H1 (cell line): Measurements from ENCODE around the gene CRKL. TPM values are rescaled to one million over a fixed set of nuclear protein-coding genes. Genes with fewer than 3 reads are reported as not detected.
A peak's percentile ranks its signal among the peaks of the same experiment; 100 is the strongest.

Source experiments
- CTCF ChIA-PET: fragments of 300-600 bp; sonication (Branson Sonifier 250); formaldehyde crosslinking; loops from one replicate; lab custom pipeline; 2021; ENCODE audit not compliant: partially characterized antibody; lab: Charles Lee
- POLR2A ChIA-PET: fragments of 300-600 bp; sonication (Branson Sonifier 250); formaldehyde crosslinking; loops from one replicate; lab custom pipeline; 2021; ENCODE audit warnings: inconsistent platforms; ENCODE audit not compliant: partially characterized antibody; lab: Charles Lee
- DNase-seq, 2 experiments: peaks; one replicate each; pipeline versions ENCODE4 v3.0.0 to v3.0.0-alpha.2; 2010 to 2022; ENCODE audit warnings: low spot score in 2 of 2, low read depth in 1 of 2, mixed read lengths in 1 of 2
- FAIRE-seq: peaks from 2 replicates; lab custom pipeline; 2011; peaks lifted over from hg19 to GRCh38; lab: Jason Lieb, UNC
- H2AFZ ChIP-seq: 2 replicates; pipeline ENCODE4 v1.8.1; 2012; ENCODE audit warnings: low read length, inconsistent platforms
- H2AK5ac ChIP-seq: 2 replicates; pipeline ENCODE4 v1.6.1; 2013; ENCODE audit warnings: low read depth, low read length
- H2BK120ac ChIP-seq: replicated peaks from 2 replicates; pipeline ENCODE3; 2013; ENCODE audit warnings: low read depth, low read length, inconsistent platforms
- H2BK12ac ChIP-seq: 2 replicates; pipeline ENCODE4 v1.6.1; 2013; ENCODE audit warnings: low read depth, low read length
- H2BK15ac ChIP-seq: 2 replicates; pipeline ENCODE4 v1.6.1; 2013; ENCODE audit warnings: low read length
- H2BK20ac ChIP-seq: 2 replicates; pipeline ENCODE4 v1.6.1; 2013; ENCODE audit warnings: low read length
- H2BK5ac ChIP-seq: 2 replicates; pipeline ENCODE4 v1.6.1; 2013; ENCODE audit warnings: low read depth, low read length
- H3K14ac ChIP-seq: 2 replicates; pipeline ENCODE4 v1.6.1; 2013; ENCODE audit warnings: inconsistent platforms; ENCODE audit not compliant: insufficient read length
- H3K18ac ChIP-seq: 2 replicates; pipeline ENCODE4 v1.6.1; 2013; ENCODE audit warnings: low read length; ENCODE audit errors: extremely low read depth
- H3K23ac ChIP-seq: 2 replicates; pipeline ENCODE4 v1.6.1; 2013; ENCODE audit warnings: inconsistent platforms; ENCODE audit not compliant: insufficient read length
- H3K23me2 ChIP-seq: 2 replicates; pipeline ENCODE4 v1.6.1; 2013; ENCODE audit warnings: low read depth, low read length
- H3K27ac ChIP-seq: 2 replicates; pipeline ENCODE4 v1.6.1; 2011; ENCODE audit warnings: low read depth, low read length, inconsistent platforms
- H3K27me3 ChIP-seq, 4 experiments: replicated peaks in 1 of 4; 1 replicate in 1 of 4; 2 replicates in 3 of 4; pipeline versions ENCODE4 v1.6.1 to v1.8.1; 2011 to 2013; ENCODE audit warnings: low read length in 3 of 4, mild to moderate bottlenecking in 3 of 4, inconsistent platforms in 2 of 4, mixed read lengths in 2 of 4, moderate library complexity in 1 of 4; ENCODE audit not compliant: control insufficient read depth in 3 of 4, insufficient read depth in 3 of 4; ENCODE audit errors: extremely low read depth in 1 of 4
- H3K36me3 ChIP-seq, 4 experiments: 2 replicates each; pipeline versions ENCODE4 v1.6.1 to v1.8.1; 2011 to 2013; ENCODE audit warnings: mild to moderate bottlenecking in 4 of 4, low read length in 3 of 4, moderate library complexity in 2 of 4, control low read depth in 1 of 4, inconsistent platforms in 1 of 4; ENCODE audit not compliant: insufficient read depth in 4 of 4, control insufficient read depth in 2 of 4
- H3K4ac ChIP-seq: replicated peaks from 2 replicates; pipeline ENCODE3; 2013; ENCODE audit warnings: low read length, low read depth, mixed read lengths, inconsistent platforms; ENCODE audit not compliant: insufficient read length
- H3K4me1 ChIP-seq, 4 experiments: replicated peaks in 1 of 4; 1 replicate in 1 of 4; 2 replicates in 3 of 4; pipeline versions ENCODE4 v1.6.1 to v1.8.1; 2011 to 2013; ENCODE audit warnings: low read length in 3 of 4, inconsistent platforms in 2 of 4, mixed read lengths in 1 of 4; ENCODE audit not compliant: insufficient read depth in 4 of 4, control insufficient read depth in 3 of 4
- H3K4me2 ChIP-seq, 2 experiments: 2 replicates each; pipeline versions ENCODE4 v1.6.1 to v1.8.1; 2011 to 2013; ENCODE audit warnings: low read depth in 2 of 2, low read length in 2 of 2, control low read depth in 1 of 2, inconsistent platforms in 1 of 2, mild to moderate bottlenecking in 1 of 2; ENCODE audit not compliant: insufficient read depth in 1 of 2
- H3K4me3 ChIP-seq, 4 experiments: fragments of 200-600, 300-600 bp in 1 of 4; sonication (generic), shearing (Covaris generic), sonication (Bioruptor Twin) in 1 of 4; 2 replicates each; pipeline versions ENCODE4 v1.5.1 to v1.8.1; 2011 to 2016; ENCODE audit warnings: low read length in 4 of 4, low read depth in 3 of 4, control low read depth in 2 of 4, inconsistent platforms in 2 of 4, mild to moderate bottlenecking in 2 of 4, mixed read lengths in 1 of 4, moderate library complexity in 1 of 4; ENCODE audit not compliant: insufficient read depth in 2 of 4; ENCODE audit errors: extremely low read depth in 1 of 4
- H3K56ac ChIP-seq: replicated peaks from 2 replicates; pipeline ENCODE3; 2013; ENCODE audit warnings: low read depth, mild to moderate bottlenecking, mixed read lengths, low read length, inconsistent platforms; ENCODE audit not compliant: insufficient read length
- H3K79me1 ChIP-seq: 2 replicates; pipeline ENCODE4 v1.6.1; 2013; ENCODE audit warnings: low read depth, low read length, control low read depth
- H3K79me2 ChIP-seq, 2 experiments: 2 replicates each; pipeline versions ENCODE4 v1.6.1 to v1.8.1; 2012 to 2013; ENCODE audit warnings: low read length in 2 of 2, mild to moderate bottlenecking in 2 of 2, inconsistent platforms in 1 of 2; ENCODE audit not compliant: insufficient read depth in 2 of 2, control insufficient read depth in 1 of 2
- H3K9ac ChIP-seq, 4 experiments: replicated peaks in 1 of 4; 1 replicate in 1 of 4; 2 replicates in 3 of 4; pipeline versions ENCODE4 v1.6.1 to v1.8.1; 2011 to 2013; ENCODE audit warnings: low read depth in 3 of 4, low read length in 3 of 4, control low read depth in 2 of 4, mild to moderate bottlenecking in 2 of 4, moderate library complexity in 2 of 4, inconsistent platforms in 1 of 4; ENCODE audit errors: extremely low read depth in 1 of 4
- H3K9me3 ChIP-seq, 2 experiments: 2 replicates each; pipeline versions ENCODE4 v1.6.1 to v1.8.1; 2012 to 2013; ENCODE audit warnings: mild to moderate bottlenecking in 2 of 2, moderate library complexity in 2 of 2, control low read depth in 1 of 2, inconsistent platforms in 1 of 2, low read depth in 1 of 2, low read length in 1 of 2, mixed read lengths in 1 of 2; ENCODE audit not compliant: insufficient read depth in 2 of 2
- H4K20me1 ChIP-seq, 2 experiments: replicated peaks in 1 of 2; 2 replicates each; pipeline versions ENCODE3 to v1.8.1; 2011 to 2013; ENCODE audit warnings: inconsistent platforms in 2 of 2, low read length in 2 of 2, mild to moderate bottlenecking in 1 of 2; ENCODE audit not compliant: insufficient read depth in 2 of 2, control insufficient read depth in 1 of 2
- H4K5ac ChIP-seq: 2 replicates; pipeline ENCODE4 v1.6.1; 2013; ENCODE audit warnings: low read length, low read depth, mixed read lengths, inconsistent platforms; ENCODE audit not compliant: insufficient read length
- H4K8ac ChIP-seq: 2 replicates; pipeline ENCODE4 v1.8.0; 2013; ENCODE audit warnings: mild to moderate bottlenecking, moderate library complexity, low read length, inconsistent platforms; ENCODE audit not compliant: insufficient read depth; ENCODE audit errors: extremely low read depth
- H4K91ac ChIP-seq: replicated peaks from 2 replicates; pipeline ENCODE3; 2013; ENCODE audit warnings: low read length, mixed read lengths, inconsistent platforms; ENCODE audit not compliant: insufficient read length
- EZH2 ChIP-seq: fragments of 200-600 bp; sonication (generic); IDR thresholded peaks from 2 replicates; pipeline ENCODE4 v1.7.1; 2012; ENCODE audit warnings: low read depth, mild to moderate bottlenecking, moderate library complexity, low read length, inconsistent platforms; ENCODE audit not compliant: severe bottlenecking
- SIRT6 ChIP-seq: IDR thresholded peaks from one replicate; pipeline ENCODE4 v1.7.1; 2012; ENCODE audit warnings: low read length, inconsistent platforms
- WGBS, 2 experiments: shearing (Covaris generic) in 1 of 2; methylation state at CpG; one replicate each; pipeline versions ENCODE4 v1.1.6 to v1.1.7; 2013 to 2015; ENCODE audit warnings: low lambda C conversion rate in 2 of 2, mixed read lengths in 2 of 2, inconsistent platforms in 1 of 2, low coverage in 1 of 2, missing lambda C conversion rate in 1 of 2; ENCODE audit not compliant: insufficient replicate concordance in 2 of 2, insufficient coverage in 1 of 2, insufficient read length in 1 of 2; ENCODE audit errors: extremely low coverage in 1 of 2, missing lambda C conversion rate in 1 of 2; 5-methylcytosine and 5-hydroxymethylcytosine counted together
- polyA plus RNA-seq, 7 experiments: library from polyadenylated mRNA; depleted of rRNA in 3 of 7; stranded (reverse) in 5 of 7; unstranded in 2 of 7; fragments of >200 nt in 5 of 7; fragments of 200-250 nt in 2 of 7; gene quantifications; 1 replicate in 5 of 7; 2 replicates in 1 of 7; 4 replicates in 1 of 7; pipeline versions ENCODE4 v1.2.1 to v1.2.3, GENCODE V29; 2011 to 2013; ENCODE audit warnings: missing spikeins in 2 of 7, mixed read lengths in 2 of 7
- total RNA-seq: library from RNA; stranded (reverse); fragmentation: NEBNext Ultra II Directional; extraction: Animal tissue kit (Norgen Biotek cat#: 25700); gene quantifications from 2 replicates; pipeline ENCODE4 v1.2.1, GENCODE V29; 2021

Gene CRKL
- total and polyA plus RNA-seq, 2 of the 8 experiments (the other 6 are each of a cell fraction or from before 2014, with no cell fraction given): 34.5 to 94.5 TPM

- no peaks in the 10 kb centered on the region for H3K79me2 ChIP-seq
- WGBS, 2 experiments: 75% methylated on average over 9 of the region's 13 CpGs; no CpG with 5 or more reads in 1 of the 2 experiments
- peaks cover 2% of the 10 kb centered on the region; the same call in 1 of the 2 replicates for H3K23me2 ChIP-seq
- POLR2A ChIA-PET: interaction anchor here (0.6 to 2.3 kb wide), 4 partner anchors 15 to 80 kb away, joined by 3 to 7 read pairs (median 4); partner anchors contain the start of gene LZTR1
- H3K4me1 ChIP-seq: peaks cover 0 to 18% (median 12%) of the 10 kb centered on the region in 4 experiments; a peak in 6 of 7 replicates
- no peak overlapping the region for H4K5ac ChIP-seq
- DNase-seq (no peak), FAIRE-seq (no peak)
- no peak overlapping the region for H2BK15ac ChIP-seq
- no peak overlapping the region for H2AK5ac ChIP-seq
- H3K4me3 ChIP-seq: no peak overlapping the region
- H3K18ac ChIP-seq: no peak overlapping the region
- no peaks in the 10 kb centered on the region for H3K36me3 ChIP-seq
- no peak overlapping the region for H3K56ac ChIP-seq
- no peaks in the 10 kb centered on the region for H3K79me1 ChIP-seq
- H3K9ac ChIP-seq: no peak overlapping the region
- no peak overlapping the region for H2BK20ac ChIP-seq
- H4K8ac ChIP-seq: peak overlapping the region; percentile 59
- H3K27ac ChIP-seq: no peak overlapping the region
- CTCF ChIA-PET: interaction anchor here (0.8 to 10.9 kb wide), 6 partner anchors 9 to 183 kb away, joined by 3 to 115 read pairs (median 4); no protein-coding TSS in a partner anchor
- H2BK5ac ChIP-seq: no peak overlapping the region
- peaks cover 6 to 11% of the 10 kb centered on the region in 2 experiments for H4K20me1 ChIP-seq
- no peaks in the 10 kb centered on the region for H3K9me3 ChIP-seq
- H2BK12ac ChIP-seq: no peak overlapping the region
- H3K4me2 ChIP-seq: peak overlapping the region in 1 of 2 experiments; percentile 62; a peak in 1 of 4 replicates
- no peak overlapping the region for H4K91ac ChIP-seq
- H3K27me3 ChIP-seq: peaks cover 34 to 70% (median 60%) of the 10 kb centered on the region in 4 experiments
- no peak overlapping the region for H2AFZ ChIP-seq
- no peak overlapping the region for H3K14ac ChIP-seq
- no peak overlapping the region for H3K23ac ChIP-seq
- H2BK120ac ChIP-seq: no peak overlapping the region
- no peak overlapping the region for H3K4ac ChIP-seq
- TF ChIP-seq SIRT6: no peak
- peak; percentile 36 for TF ChIP-seq EZH2
- TF ChIP-seq, all 59 proteins: peak for 1
These were observed 49.0 kb downstream of the CRKL start for GRCh38 chr22:20965888-20966855.
